ENCODE results near the gene PVALEF.
"Not testable (repeated sequence)": the region's sequence is repeated elsewhere in the genome, so short reads cannot be mapped to it uniquely, and the experiment has no call there.

Gene PVALEF

GRCh38 chr17:81219476-81220180 is 54.3 kb downstream of the PVALEF start:
- no peak for DNase-seq (ENCODE audit: low read depth in 2 of 2)

GRCh38 chr17:81221371-81221841 is 56.1 kb downstream of the PVALEF start:
- DNase-seq (ENCODE audit: low read depth in 2 of 2): no peak

GRCh38 chr17:81221842-81222619 is 56.7 kb downstream of the PVALEF start:
- DNase-seq (ENCODE audit: low read depth in 2 of 2): no peak

- no peak for DNase-seq (ENCODE audit: low read depth in 2 of 2)
These were observed 57.3 kb downstream of the PVALEF start for GRCh38 chr17:81222620-81222905.

GRCh38 chr17:81222906-81223761 is 57.8 kb downstream of the PVALEF start, which contains the start of gene CEP131:
CEP131 (minus strand) TSS chr17:81222965; CDS start chr17:81220056, 2,909 bp downstream.
- peak; percentile 99 to 100 for DNase-seq (ENCODE audit: low read depth in 2 of 2)

GRCh38 chr17:81223762-81224130 is 58.4 kb downstream of the PVALEF start:
- DNase-seq (ENCODE audit: low read depth in 2 of 2): no peak

- not testable (repeated sequence) for DNase-seq (ENCODE audit: low read depth in 2 of 2)
These were observed 62.3 kb downstream of the PVALEF start for GRCh38 chr17:81227630-81228029.

GRCh38 chr17:81228420-81228819 is 63.1 kb downstream of the PVALEF start:
- no peak for DNase-seq (ENCODE audit: low read depth in 2 of 2)

GRCh38 chr17:81228834-81229665 is 63.7 kb downstream of the PVALEF start:
- no peak for DNase-seq (ENCODE audit: low read depth in 2 of 2)

- DNase-seq (ENCODE audit: low read depth in 2 of 2): no peak
These were observed 64.3 kb downstream of the PVALEF start for GRCh38 chr17:81229666-81229920.

GRCh38 chr17:81230043-81230820 is 64.9 kb downstream of the PVALEF start:
- no peak for DNase-seq (ENCODE audit: low read depth in 2 of 2)

- DNase-seq (ENCODE audit: low read depth in 2 of 2): no peak
These were observed 65.9 kb downstream of the PVALEF start for GRCh38 chr17:81231121-81231645.

- no peak for DNase-seq (ENCODE audit: low read depth in 2 of 2)
These were observed 66.7 kb downstream of the PVALEF start for GRCh38 chr17:81231766-81232581.
